Large intestine (tissue), 3 donors: ENCODE measurements around the gene CD40. TPM values are rescaled to one million over a fixed set of nuclear protein-coding genes. Genes with fewer than 3 reads are reported as not detected.

Experiments
- DNase-seq, 2 donors: peaks; one replicate each; pipeline versions ENCODE4 v3.0.0 to v3.0.0-alpha.2; 2013
- H3K27ac ChIP-seq: one replicate; pipeline ENCODE4 v1.5.1; 2013; ENCODE audit warnings: low read length
- H3K27me3 ChIP-seq: 2 replicates; pipeline ENCODE4 v1.6.1; 2013; ENCODE audit warnings: low read length; ENCODE audit not compliant: control insufficient read depth, insufficient read depth
- H3K36me3 ChIP-seq: 2 replicates; pipeline ENCODE4 v1.6.1; 2013; ENCODE audit warnings: low read length; ENCODE audit not compliant: control insufficient read depth, insufficient read depth
- H3K4me1 ChIP-seq: one replicate; pipeline ENCODE4 v1.6.1; 2013; ENCODE audit warnings: low read length; ENCODE audit not compliant: control insufficient read depth, insufficient read depth
- H3K4me3 ChIP-seq: one replicate; pipeline ENCODE4 v1.5.1; 2013; ENCODE audit warnings: low read length
- H3K9me3 ChIP-seq: one replicate; pipeline ENCODE4 v1.6.1; 2013; ENCODE audit warnings: mild to moderate bottlenecking, low read depth, low read length, moderate library complexity; ENCODE audit not compliant: control insufficient read depth
- WGBS: methylation state at CpG from one replicate; pipeline ENCODE4 v1.1.5; 2013; ENCODE audit warnings: low lambda C conversion rate; ENCODE audit not compliant: insufficient coverage; 5-methylcytosine and 5-hydroxymethylcytosine counted together
- polyA plus RNA-seq: library from polyadenylated mRNA; unstranded; fragments of 120-200 nt; gene quantifications from one replicate; pipeline ENCODE4 v1.2.1, GENCODE V29; 2013

The CD40 gene
- polyA plus RNA-seq, 1 donor, result 2.8 TPM

DNA sequence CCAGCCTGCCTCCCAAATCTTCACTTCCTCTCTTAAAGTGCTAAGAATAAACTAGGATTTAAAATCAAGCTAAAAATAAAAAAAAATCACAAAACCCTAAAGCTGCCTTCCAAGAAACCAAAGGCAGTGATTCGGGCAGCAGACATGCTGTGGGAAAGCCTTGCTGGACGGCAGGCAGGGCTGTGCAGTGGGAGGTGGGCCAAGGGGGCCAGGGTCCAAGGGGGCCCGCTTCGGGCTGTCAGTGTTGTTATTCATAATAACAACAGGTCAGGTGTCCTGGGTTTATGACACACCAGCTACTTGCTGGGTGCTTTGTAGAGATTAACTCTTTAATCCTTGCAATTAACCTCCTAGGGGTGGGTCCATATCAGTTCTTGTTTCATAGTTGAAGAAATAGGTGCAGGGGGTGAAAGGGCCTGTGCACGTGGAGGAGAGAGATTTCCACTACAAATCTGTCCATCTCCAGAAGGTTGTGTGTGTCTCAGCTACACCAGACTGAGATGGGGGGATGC lies 40.4 kb downstream of the CD40 start:
- no peak overlapping the region for H3K27ac ChIP-seq
- WGBS, result no CpG with 5 or more reads among the region's 5 CpGs
- no peaks in the 10 kb centered on the region for H3K4me1 ChIP-seq
- no peaks in the 10 kb centered on the region for H3K9me3 ChIP-seq
- H3K4me3 ChIP-seq, result no peak overlapping the region
- no peak for DNase-seq
- no peaks in the 10 kb centered on the region for H3K36me3 ChIP-seq
- H3K27me3 ChIP-seq, result peaks cover 19% of the 10 kb centered on the region

DNA sequence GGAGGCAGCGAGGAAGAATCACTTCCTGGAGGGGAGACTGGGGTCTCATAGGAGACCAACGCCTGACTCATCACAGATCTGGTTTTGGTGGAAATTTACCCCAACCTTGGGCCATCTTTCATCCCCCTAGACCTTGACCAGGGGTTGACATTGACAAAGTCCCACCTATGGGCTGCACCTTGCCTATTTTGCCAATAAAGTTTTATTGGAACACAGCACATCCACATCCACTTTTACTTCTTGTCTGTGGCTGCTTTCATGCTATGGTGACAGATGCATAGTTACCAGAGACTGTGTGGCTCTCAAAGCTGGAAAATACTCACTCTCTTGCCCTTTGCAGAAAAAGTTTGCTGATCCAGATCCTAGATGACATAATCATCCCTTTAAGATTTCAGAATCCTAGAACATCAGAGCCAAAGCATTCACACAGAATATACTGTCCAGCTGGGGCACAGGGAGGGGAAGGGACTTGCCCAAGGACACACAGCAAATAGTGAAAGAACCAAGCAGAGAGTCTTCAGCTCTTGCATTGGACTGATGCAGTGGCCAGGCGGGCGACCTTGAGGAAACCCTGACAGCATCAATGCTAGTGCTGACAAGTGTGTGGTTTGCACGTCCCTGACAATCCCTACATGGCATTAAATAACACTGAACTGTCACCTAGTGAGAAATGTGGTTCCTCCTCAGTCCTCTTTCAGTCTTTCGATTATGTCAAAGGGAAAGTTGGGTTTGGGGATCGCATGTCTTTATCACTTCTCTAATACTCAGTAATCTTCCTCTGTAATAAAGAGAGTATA lies 41.2 kb downstream of the CD40 start:
- no peaks in the 10 kb centered on the region for H3K36me3 ChIP-seq
- peaks cover 19% of the 10 kb centered on the region for H3K27me3 ChIP-seq
- no peak overlapping the region for H3K4me3 ChIP-seq
- H3K4me1 ChIP-seq, result no peaks in the 10 kb centered on the region
- DNase-seq, result no peak
- no CpG with 5 or more reads among the region's 7 CpGs for WGBS
- no peaks in the 10 kb centered on the region for H3K9me3 ChIP-seq
- no peak overlapping the region for H3K27ac ChIP-seq

DNA sequence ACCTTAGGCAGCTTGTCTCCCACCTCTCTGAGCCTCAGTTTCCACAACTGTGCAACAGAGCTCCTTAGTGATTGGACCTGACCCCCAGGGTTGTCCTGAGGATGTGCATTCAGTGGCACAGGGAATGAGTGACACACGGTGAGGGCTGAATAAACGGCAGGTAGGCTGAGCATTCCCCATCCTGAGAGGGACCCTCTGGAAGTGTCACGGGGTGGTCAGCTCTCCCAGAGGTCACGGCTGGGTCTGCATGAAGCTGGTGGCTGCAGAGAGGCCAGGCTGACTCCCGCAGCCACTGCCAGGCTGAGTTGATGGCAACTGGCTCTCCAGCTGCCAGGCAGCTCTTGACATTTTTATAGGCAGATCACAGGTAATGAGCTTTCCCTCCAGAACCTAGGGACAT lies 42.5 kb downstream of the CD40 start:
- Histone ChIP-seq H3K27ac (no peak overlapping the region), H3K36me3 (no peaks in the 10 kb centered on the region), H3K27me3 (peaks cover 18% of the 10 kb centered on the region), H3K4me3 (no peak overlapping the region), H3K4me1 (no peaks in the 10 kb centered on the region), H3K9me3 (no peaks in the 10 kb centered on the region)
- DNase-seq, result no peak
- no CpG with 5 or more reads among the region's 5 CpGs for WGBS

DNA sequence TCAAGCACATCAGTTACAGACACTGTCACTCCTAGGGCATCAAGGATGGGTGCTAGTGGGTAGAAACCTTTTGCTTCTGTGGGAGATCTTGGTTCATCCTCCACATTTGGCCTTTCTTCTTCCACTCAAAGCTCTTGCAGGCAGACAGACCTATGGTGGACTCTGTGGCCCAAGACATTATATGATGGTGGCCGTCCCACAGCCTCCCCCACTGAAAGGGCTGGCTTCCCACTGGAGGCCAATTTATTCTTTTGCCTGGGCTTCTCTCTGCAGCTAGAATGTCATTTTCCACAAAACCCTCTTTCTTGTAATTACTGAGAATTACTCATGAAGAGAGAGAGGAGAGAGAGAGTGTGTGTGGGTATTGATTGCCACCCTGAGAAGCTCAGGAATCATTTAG lies 43.8 kb downstream of the CD40 start:
- H3K9me3 ChIP-seq, result no peaks in the 10 kb centered on the region
- peaks cover 22% of the 10 kb centered on the region for H3K27me3 ChIP-seq
- H3K36me3 ChIP-seq, result no peaks in the 10 kb centered on the region
- no peaks in the 10 kb centered on the region for H3K4me1 ChIP-seq
- DNase-seq, result no peak
- no CpG with 5 or more reads among the region's 1 CpG for WGBS
- H3K27ac ChIP-seq, result no peak overlapping the region
- no peak overlapping the region for H3K4me3 ChIP-seq

DNA sequence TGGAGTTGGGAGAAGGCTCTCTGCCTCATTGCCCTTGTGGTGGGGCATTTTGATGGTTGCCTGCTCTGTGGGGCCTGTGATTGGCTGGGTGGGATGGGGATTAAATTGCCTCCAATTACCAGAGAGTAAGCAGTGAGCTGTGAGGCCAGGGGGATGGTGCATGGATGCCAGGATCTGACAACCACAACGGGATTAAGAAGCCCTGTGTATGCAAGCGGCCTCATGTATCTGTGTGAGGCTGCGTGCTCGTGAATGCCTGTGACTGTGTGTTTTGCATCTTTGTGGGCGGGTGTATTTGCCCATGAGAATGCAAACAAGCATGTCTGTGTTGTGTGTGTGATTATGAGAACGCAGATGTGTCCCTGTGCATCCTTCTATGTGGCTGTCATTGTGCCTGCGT lies 46.1 kb downstream of the CD40 start:
- H3K27me3 ChIP-seq, result peaks cover 13% of the 10 kb centered on the region
- H3K27ac ChIP-seq, result no peak overlapping the region
- no peaks in the 10 kb centered on the region for H3K4me1 ChIP-seq
- no peaks in the 10 kb centered on the region for H3K9me3 ChIP-seq
- no peaks in the 10 kb centered on the region for H3K36me3 ChIP-seq
- DNase-seq, result no peak
- WGBS, result no CpG with 5 or more reads among the region's 7 CpGs
- H3K4me3 ChIP-seq, result no peak overlapping the region

DNA sequence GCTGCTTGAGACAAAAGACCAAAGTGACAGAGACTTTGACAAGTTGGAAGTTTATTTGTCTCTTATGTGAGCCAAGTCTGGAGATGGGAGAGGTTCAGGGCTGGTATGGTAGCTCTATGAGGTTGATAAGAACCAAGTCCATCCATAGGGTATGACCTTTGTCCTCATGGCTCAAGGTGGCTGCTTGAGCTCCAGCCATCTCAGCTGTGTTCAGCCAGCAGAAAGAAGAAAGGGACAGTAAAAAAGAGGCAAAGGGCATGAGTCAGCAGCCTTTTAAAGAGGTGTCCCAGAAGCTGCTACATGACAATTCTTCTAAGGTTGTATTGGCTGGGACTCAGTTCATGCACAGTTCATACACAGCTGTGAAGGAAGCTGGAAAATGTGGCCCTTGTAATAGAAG lies 49.0 kb downstream of the CD40 start:
- H3K4me1 ChIP-seq, result no peaks in the 10 kb centered on the region
- no peak overlapping the region for H3K27ac ChIP-seq
- no peak overlapping the region for H3K4me3 ChIP-seq
- DNase-seq, result no peak
- no peaks in the 10 kb centered on the region for H3K36me3 ChIP-seq
- H3K9me3 ChIP-seq, result no peaks in the 10 kb centered on the region
- H3K27me3 ChIP-seq, result peaks cover 17% of the 10 kb centered on the region

DNA sequence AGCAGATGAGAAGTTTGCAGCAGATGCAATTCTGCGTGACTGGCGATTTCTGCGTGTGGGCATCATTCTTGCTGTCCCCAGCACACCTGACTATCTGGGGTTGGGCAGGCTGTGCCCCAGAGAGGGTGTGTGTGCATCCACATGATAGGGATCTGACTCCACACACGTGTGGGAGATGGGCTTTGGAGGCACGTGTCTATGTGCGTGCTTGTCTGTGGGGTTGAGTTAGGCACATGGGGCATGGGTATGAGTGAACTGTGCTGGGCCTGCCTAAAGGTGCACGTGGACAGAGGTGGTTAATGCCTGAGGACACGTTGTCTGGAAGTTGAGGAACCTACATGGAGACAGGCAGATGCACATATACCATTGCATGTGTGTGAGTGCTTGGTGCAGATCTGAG lies 50.3 kb downstream of the CD40 start:
- 70% methylated on average over 3 of the region's 8 CpGs for WGBS
- Histone ChIP-seq H3K27me3 (peaks cover 29% of the 10 kb centered on the region), H3K9me3 (no peaks in the 10 kb centered on the region), H3K27ac (no peak overlapping the region), H3K4me1 (no peaks in the 10 kb centered on the region), H3K36me3 (no peaks in the 10 kb centered on the region), H3K4me3 (no peak overlapping the region)
- DNase-seq, result no peak

DNA sequence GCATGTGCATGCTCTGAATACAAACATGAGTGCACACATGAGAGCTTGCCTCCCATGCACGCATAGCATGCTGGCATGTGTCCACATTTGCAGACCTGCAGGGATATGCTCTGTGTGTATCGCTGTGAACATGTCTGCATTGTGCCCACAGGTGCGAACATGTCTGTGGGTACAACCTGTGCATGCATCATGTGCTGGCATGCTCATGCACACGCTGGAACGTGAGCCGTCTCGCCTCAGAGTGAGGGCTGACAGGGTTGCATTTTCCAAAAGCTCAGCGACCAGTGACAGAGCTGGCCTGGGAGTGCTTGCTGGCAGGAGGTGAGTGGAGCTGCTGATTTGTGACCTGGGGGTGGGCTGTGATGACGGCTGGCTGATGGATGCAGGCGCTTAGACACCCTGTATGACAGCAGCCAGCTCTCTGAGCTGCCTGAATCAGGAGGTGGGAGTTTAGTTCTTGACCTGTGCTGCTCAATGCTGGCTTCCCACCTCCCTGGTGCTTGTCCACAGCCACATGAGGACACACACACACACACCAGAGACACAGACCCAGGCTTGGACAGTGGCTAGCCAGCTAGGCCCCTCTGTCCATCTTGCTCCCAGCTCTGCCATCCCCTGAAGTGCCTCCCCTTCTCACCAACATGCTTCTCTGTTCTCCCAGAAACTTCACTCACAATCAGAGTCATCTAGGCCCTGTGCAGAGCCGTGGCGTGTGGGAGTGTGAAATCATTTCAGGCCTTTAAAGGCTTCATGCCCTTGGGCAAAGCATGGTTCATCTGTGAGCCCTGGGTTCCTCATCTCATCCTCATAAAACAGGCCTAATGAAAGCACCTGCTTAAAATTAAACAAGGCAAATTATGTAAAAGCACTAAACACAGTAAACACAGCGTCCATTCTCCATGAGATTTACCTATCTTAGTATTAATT lies 51.4 kb downstream of the CD40 start:
- no peak for DNase-seq
- WGBS, result no CpG with 5 or more reads among the region's 13 CpGs
- H3K4me3 ChIP-seq, result no peak overlapping the region
- no peaks in the 10 kb centered on the region for H3K4me1 ChIP-seq
- H3K27me3 ChIP-seq, result peaks cover 38% of the 10 kb centered on the region
- H3K27ac ChIP-seq, result no peak overlapping the region
- H3K9me3 ChIP-seq, result no peaks in the 10 kb centered on the region
- no peaks in the 10 kb centered on the region for H3K36me3 ChIP-seq

DNA sequence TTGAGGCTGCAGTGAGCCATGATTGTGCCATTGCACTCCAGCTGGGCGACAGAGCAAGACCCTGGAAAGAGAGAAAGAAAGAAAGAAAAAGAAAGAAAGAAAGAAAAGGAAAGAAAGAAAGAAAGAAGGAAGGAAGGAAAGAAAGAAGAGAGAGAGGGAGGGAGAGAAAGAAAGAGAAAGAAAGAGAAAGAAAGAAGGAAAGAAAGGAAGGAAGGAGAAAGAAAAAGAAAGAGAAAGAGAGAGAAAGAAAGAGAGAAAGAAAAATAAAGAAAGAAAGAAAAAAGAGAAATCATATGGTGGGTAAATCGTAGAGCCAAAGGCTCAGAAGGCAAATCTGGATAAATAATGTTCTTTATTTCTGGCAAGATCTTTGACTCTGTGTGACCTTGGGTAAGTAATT lies 53.4 kb downstream of the CD40 start:
- Histone ChIP-seq H3K4me3 (no peak overlapping the region), H3K9me3 (no peaks in the 10 kb centered on the region), H3K4me1 (no peaks in the 10 kb centered on the region), H3K27me3 (peaks cover 52% of the 10 kb centered on the region), H3K27ac (no peak overlapping the region), H3K36me3 (no peaks in the 10 kb centered on the region)
- DNase-seq, result no peak
- WGBS, result 59% methylated on average over 2 of the region's 2 CpGs

DNA sequence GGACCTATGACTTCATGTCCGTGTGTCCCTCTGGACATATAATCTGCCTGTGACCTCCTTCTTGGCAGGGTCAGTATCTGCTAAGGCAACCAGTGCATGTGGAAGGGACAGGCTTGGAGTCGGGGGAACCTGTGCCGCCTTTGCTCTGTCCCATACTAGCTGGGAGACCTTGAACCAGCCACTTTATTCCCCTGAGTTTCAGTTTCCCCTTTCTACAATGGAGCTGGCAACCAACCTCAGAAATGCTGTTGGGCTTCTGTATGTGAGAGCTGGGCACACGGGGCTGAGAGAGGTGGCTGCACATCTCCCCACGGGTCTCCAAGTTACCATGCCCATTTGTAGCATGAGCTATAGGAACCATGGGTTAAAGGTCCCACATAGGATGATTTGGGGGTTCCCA lies 53.8 kb downstream of the CD40 start:
- no peaks in the 10 kb centered on the region for H3K36me3 ChIP-seq
- no CpG with 5 or more reads among the region's 5 CpGs for WGBS
- no peak overlapping the region for H3K4me3 ChIP-seq
- H3K4me1 ChIP-seq, result no peaks in the 10 kb centered on the region
- H3K27ac ChIP-seq, result no peak overlapping the region
- peaks cover 52% of the 10 kb centered on the region for H3K27me3 ChIP-seq
- DNase-seq, result no peak
- H3K9me3 ChIP-seq, result no peaks in the 10 kb centered on the region
